Smooth muscle cell (in vitro differentiated cells): ENCODE results near the gene FUOM. TPM values are rescaled to one million over a fixed set of nuclear protein-coding genes. Genes with fewer than 3 reads are reported as not detected.

Experiments used
- DNase-seq: peaks from one replicate; lab custom pipeline; 2025; ENCODE audit not compliant: unreplicated experiment; lab: John Stamatoyannopoulos, UW
- H2AFZ ChIP-seq: fragments of 200-600 bp; sonication (generic); 2 replicates; pipeline ENCODE4 v1.6.0; 2016; ENCODE audit warnings: antibody characterized with exemption, low read depth, mild to moderate bottlenecking
- H3F3A ChIP-seq: fragments of 200-600 bp; sonication (generic); 2 replicates; pipeline ENCODE4 v1.6.0; 2017; ENCODE audit warnings: antibody characterized with exemption, low read depth
- H3K27ac ChIP-seq: fragments of 200-600 bp; sonication (generic); 2 replicates; pipeline ENCODE4 v1.5.1; 2016; ENCODE audit warnings: low read depth, mild to moderate bottlenecking
- H3K27me3 ChIP-seq: fragments of 200-600 bp; sonication (generic); 2 replicates; pipeline ENCODE4 v1.6.1; 2016; ENCODE audit warnings: low read depth, mild to moderate bottlenecking
- H3K36me3 ChIP-seq: fragments of 200-600 bp; sonication (generic); 2 replicates; pipeline ENCODE4 v1.5.1; 2016; ENCODE audit warnings: low read depth
- H3K4me1 ChIP-seq: fragments of 200-600 bp; sonication (generic); 2 replicates; pipeline ENCODE4 v1.5.1; 2016; ENCODE audit warnings: low read depth
- H3K4me2 ChIP-seq: fragments of 200-600 bp; sonication (generic); 2 replicates; pipeline ENCODE4 v1.6.0; 2016; ENCODE audit warnings: mild to moderate bottlenecking
- H3K4me3 ChIP-seq: fragments of 200-600 bp; sonication (generic); 2 replicates; pipeline ENCODE4 v1.5.1; 2016; ENCODE audit warnings: mild to moderate bottlenecking
- H3K79me2 ChIP-seq: fragments of 200-600 bp; sonication (generic); 2 replicates; pipeline ENCODE4 v1.6.0; 2016; ENCODE audit warnings: low read depth, mild to moderate bottlenecking
- H3K9ac ChIP-seq: fragments of 200-600 bp; sonication (generic); 2 replicates; pipeline ENCODE4 v1.6.0; 2016; ENCODE audit warnings: low read depth
- H3K9me3 ChIP-seq: fragments of 200-600 bp; sonication (generic); replicated peaks from 2 replicates; pipeline ENCODE4 v1.5.1; 2016; ENCODE audit warnings: low read depth
- H4K20me1 ChIP-seq: fragments of 200-600 bp; sonication (generic); 2 replicates; pipeline ENCODE4 v1.6.0; 2016; ENCODE audit warnings: low read depth
- WGBS: methylation state at CpG from one replicate; pipeline ENCODE4 v1.1.7; 2016; ENCODE audit warnings: low lambda C conversion rate; 5-methylcytosine and 5-hydroxymethylcytosine counted together
- polyA plus RNA-seq: library from polyadenylated mRNA; unstranded; fragments of >200 nt; fragmentation: Nextera tagmentation; extraction: Ambion mirVana; gene quantifications from 2 replicates; pipeline ENCODE4 v1.2.1, GENCODE V29; 2016
- total RNA-seq: library from RNA; depleted of rRNA; stranded (reverse); fragments of >200 nt; gene quantifications from 2 replicates; pipeline ENCODE4 v1.2.3, GENCODE V29; 2014
- TF ChIP-seq, protein P1 (sequence below): fragments of 200-600 bp; sonication (generic); IDR thresholded peaks from 2 replicates; pipeline ENCODE4 v1.5.1; 2017; ENCODE audit warnings: borderline replicate concordance, mild to moderate bottlenecking, antibody characterized with exemption; ENCODE audit not compliant: insufficient read depth, poor library complexity, severe bottlenecking

FUOM gene
- total and polyA plus RNA-seq, 2 experiments from 2014 or later = 19.5 to 46.7 TPM

DNA sequence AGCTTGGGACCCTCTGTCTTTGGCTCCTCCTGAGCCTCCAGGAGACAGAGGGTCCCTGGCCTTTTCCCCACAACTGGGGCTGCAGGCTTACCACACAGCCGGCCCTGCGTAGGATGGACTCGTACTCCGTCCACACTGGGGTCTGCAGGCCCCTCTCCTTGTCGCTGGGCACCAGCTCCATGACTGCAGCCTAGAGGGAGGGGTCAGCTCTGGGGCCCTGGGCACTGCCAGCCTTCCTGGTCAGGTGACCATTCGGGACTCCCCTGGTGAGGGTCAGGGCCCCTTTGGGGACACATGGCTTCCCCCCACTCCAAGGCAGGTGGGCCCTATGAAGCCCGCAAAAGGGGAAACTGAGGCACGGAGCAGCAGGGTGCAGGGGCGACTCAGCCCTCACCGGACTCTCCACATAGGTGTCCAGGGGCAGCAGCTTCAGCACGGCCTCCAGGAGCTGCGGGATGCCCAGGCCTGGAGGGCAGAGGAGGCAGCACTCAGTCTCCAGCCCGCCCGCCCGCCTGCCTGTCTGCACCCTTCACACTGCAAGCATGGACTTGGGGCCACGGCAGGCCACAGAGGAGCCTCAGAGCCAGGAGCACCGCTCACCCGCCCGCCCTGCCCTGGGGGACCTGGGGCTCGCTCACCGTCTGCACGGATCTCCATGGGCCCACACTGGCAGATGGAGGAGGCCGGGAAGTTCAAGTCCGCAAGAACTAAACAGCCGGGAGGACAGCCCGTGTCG, 1.1 kb downstream of the FUOM start:
- Histone ChIP-seq H3K79me2 (no peaks in the 10 kb centered on the region), H3K4me3 (peak overlapping the region; percentile 61), H3K9me3 (no peaks in the 10 kb centered on the region), H3K4me1 (no peaks in the 10 kb centered on the region), H2AFZ (peak overlapping the region; percentile 89), H3K36me3 (no peaks in the 10 kb centered on the region), H4K20me1 (peaks cover 19% of the 10 kb centered on the region), H3K27me3 (no peaks in the 10 kb centered on the region), H3K27ac (no peak overlapping the region), H3F3A (no peaks in the 10 kb centered on the region), H3K4me2 (peak overlapping the region; percentile 90), H3K9ac (peak overlapping the region; percentile 78)
- DNase-seq = no peak
- WGBS = 43% methylated on average over 20 of the region's 27 CpGs
- TF ChIP-seq, protein P1, sequence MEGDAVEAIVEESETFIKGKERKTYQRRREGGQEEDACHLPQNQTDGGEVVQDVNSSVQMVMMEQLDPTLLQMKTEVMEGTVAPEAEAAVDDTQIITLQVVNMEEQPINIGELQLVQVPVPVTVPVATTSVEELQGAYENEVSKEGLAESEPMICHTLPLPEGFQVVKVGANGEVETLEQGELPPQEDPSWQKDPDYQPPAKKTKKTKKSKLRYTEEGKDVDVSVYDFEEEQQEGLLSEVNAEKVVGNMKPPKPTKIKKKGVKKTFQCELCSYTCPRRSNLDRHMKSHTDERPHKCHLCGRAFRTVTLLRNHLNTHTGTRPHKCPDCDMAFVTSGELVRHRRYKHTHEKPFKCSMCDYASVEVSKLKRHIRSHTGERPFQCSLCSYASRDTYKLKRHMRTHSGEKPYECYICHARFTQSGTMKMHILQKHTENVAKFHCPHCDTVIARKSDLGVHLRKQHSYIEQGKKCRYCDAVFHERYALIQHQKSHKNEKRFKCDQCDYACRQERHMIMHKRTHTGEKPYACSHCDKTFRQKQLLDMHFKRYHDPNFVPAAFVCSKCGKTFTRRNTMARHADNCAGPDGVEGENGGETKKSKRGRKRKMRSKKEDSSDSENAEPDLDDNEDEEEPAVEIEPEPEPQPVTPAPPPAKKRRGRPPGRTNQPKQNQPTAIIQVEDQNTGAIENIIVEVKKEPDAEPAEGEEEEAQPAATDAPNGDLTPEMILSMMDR = no peak

DNA sequence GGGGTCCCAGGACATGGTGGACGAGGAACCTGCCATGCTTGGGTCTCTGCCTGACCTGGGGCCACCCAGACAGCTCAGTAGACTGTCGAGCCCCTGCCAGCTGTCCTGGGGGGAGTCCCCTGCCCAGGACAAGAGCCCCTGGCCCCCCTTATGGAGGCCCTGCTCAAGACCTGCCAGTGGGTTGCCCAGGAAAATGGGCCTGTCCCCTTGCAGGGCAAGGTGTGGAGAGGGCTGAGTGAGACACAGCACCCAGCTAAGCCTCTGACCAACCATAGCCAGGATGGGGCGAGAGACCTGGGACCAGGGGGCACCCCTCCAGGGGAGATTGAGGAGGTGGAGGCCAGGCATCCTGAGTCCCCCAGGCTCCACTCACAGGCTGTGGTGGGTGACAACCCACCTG, 1.8 kb downstream of the FUOM start:
- Histone ChIP-seq H3K9ac (no peak overlapping the region), H3K9me3 (no peaks in the 10 kb centered on the region), H3K4me2 (peak overlapping the region; percentile 90), H3K27ac (no peak overlapping the region), H2AFZ (no peak overlapping the region), H4K20me1 (peaks cover 19% of the 10 kb centered on the region), H3K79me2 (no peaks in the 10 kb centered on the region), H3K27me3 (no peaks in the 10 kb centered on the region), H3K36me3 (no peaks in the 10 kb centered on the region), H3F3A (no peaks in the 10 kb centered on the region), H3K4me1 (no peaks in the 10 kb centered on the region), H3K4me3 (no peak overlapping the region)
- DNase-seq = no peak
- 97% methylated on average over 3 of the region's 3 CpGs for WGBS
- TF ChIP-seq, protein P1 = no peak

DNA sequence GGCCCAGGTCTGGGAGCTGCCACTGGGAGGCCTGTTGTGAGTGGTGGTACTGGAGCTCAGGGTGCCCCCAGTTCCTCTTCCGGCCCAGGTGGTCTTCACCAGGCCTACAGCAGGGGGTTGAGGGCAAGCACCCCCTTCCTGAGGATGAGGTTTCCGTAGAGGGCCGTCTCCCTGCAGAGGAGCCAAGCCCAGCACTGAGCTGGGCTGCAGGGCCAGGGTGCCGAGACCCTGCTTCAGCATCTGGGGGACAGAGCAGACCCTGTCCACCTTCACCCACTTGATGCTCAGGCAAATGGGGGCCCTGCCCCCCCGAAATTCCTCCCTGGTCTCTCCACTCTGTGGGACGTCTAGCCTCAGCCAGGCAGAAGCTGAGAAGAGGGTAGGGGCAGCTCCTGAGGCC, 2.6 kb downstream of the FUOM start:
- WGBS = 93% methylated on average over 6 of the region's 6 CpGs
- H3K27ac ChIP-seq = no peak overlapping the region
- no peaks in the 10 kb centered on the region for H3F3A ChIP-seq
- no peaks in the 10 kb centered on the region for H3K27me3 ChIP-seq
- TF ChIP-seq, protein P1 = no peak
- H3K79me2 ChIP-seq = no peaks in the 10 kb centered on the region
- H3K4me1 ChIP-seq = no peaks in the 10 kb centered on the region
- no peak overlapping the region for H3K9ac ChIP-seq
- H3K36me3 ChIP-seq = no peaks in the 10 kb centered on the region
- no peak overlapping the region for H2AFZ ChIP-seq
- DNase-seq = no peak
- H3K9me3 ChIP-seq = no peaks in the 10 kb centered on the region
- no peak overlapping the region for H3K4me3 ChIP-seq
- peaks cover 19% of the 10 kb centered on the region for H4K20me1 ChIP-seq
- no peak overlapping the region for H3K4me2 ChIP-seq
